ENCODE measurements around the gene PARP15. TPM values are rescaled to one million over a fixed set of nuclear protein-coding genes. Genes with fewer than 3 reads are reported as not detected.

The PARP15 gene
- total RNA-seq, 1 experiment from 2014 or later: 0.12 TPM

DNA sequence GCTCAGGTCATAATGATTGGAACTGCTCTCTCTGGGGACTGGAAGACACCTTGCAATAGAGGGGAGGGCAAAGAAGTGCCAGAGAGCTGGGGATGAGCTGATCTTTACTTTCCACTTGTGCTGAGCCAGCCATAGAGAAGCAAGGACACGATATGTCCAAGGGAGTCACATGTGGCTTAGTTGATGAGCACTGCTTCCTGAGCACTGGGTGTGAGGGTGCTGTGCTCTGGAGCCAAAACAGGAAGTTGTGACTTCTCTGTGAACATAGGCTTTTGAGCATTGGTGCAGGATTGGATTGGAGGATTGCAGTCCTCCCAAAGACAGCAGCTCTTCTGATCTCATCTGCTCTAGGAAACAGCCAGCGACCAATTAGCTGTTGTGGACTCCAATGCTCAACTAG is 109.8 kb downstream of the PARP15 start:
- Histone ChIP-seq H3K4me1 (ENCODE audit: control insufficient read depth in 1 of 2, insufficient read depth in 2 of 2, low read length in 2 of 2) (no peaks in the 10 kb centered on the region), H2AFZ (ENCODE audit: low read depth, low read length, poor library complexity, severe bottlenecking) (no peak overlapping the region), H3K4me3 (replicated peaks in 1 of 2; ENCODE audit: low read depth in 1 of 2, low read length in 2 of 2) (no peak overlapping the region), H3K27me3 (ENCODE audit: insufficient read depth, low read length) (no peaks in the 10 kb centered on the region), H3K9me2 (ENCODE audit: insufficient read depth) (no peaks in the 10 kb centered on the region), H4K20me1 (ENCODE audit: insufficient read depth) (no peaks in the 10 kb centered on the region), H3K27ac (ENCODE audit: low read depth, low read length) (no peak overlapping the region), H3K9ac (ENCODE audit: low read length) (no peak overlapping the region), H3K9me3 (ENCODE audit: control insufficient read depth in 1 of 2, insufficient read depth in 1 of 2, low read depth in 1 of 2, low read length in 2 of 2) (no peaks in the 10 kb centered on the region), H3K4me2 (ENCODE audit: low read length) (no peak overlapping the region), H3K36me3 (ENCODE audit: control insufficient read depth in 1 of 2, insufficient read depth in 2 of 2, low read length in 2 of 2) (peaks cover 0 to 11% of the 10 kb centered on the region in 2 experiments; a peak in 1 of 4 replicates), H3K79me2 (ENCODE audit: insufficient read depth, low read length) (no peaks in the 10 kb centered on the region)
- DNase-seq (ENCODE audit: low read depth, low spot score) (no peak), ATAC-seq (no peak)
- ChIA-PET CTCF (interaction anchor here (1.5 kb wide), 1 partner anchor 8 kb away, joined by 6 read pairs; no protein-coding TSS in a partner anchor), RAD21 (ENCODE audit: low non-redundant PET in 1 of 2, low total read pairs in 2 of 2, uncharacterized antibody in 2 of 2, unreplicated experiment in 2 of 2) (no interaction called here), POLR2A (no interaction called here)
- no TSS peak for BruUV-seq (replicated peaks)
- TF ChIP-seq ELF1 (IDR thresholded peaks at IDR 0.05; ENCODE audit: borderline replicate concordance, low read depth) (no peak), JUND (IDR thresholded peaks at IDR 0.05) (no peak), SIN3A (IDR thresholded peaks at IDR 0.05; ENCODE audit: low read depth) (no peak), SP1 (IDR thresholded peaks at IDR 0.05; ENCODE audit: low read depth) (no peak), CEBPB (IDR thresholded peaks at IDR 0.05; ENCODE audit: low read depth) (no peak), SRF (IDR thresholded peaks at IDR 0.05; ENCODE audit: low read depth) (no peak), ZNF274 (IDR thresholded peaks at IDR 0.05; ENCODE audit: low read depth, low read length) (no peak), POLR2A (IDR thresholded peaks at IDR 0.05; ENCODE audit: borderline replicate concordance, extremely low read depth, insufficient read depth, insufficient read length) (no peak), EGR1 (IDR thresholded peaks at IDR 0.05; ENCODE audit: low read depth) (no peak), CTCF (IDR thresholded peaks at IDR 0.05 in 2 of 3, conservative IDR thresholded peaks at IDR 0.05 in 1 of 3; ENCODE audit: borderline replicate concordance in 1 of 3, insufficient read depth in 1 of 3, low read depth in 2 of 3, low read length in 2 of 3) (no peak), CBX3 (IDR thresholded peaks at IDR 0.05; ENCODE audit: low read depth) (no peak), ZFX (IDR thresholded peaks at IDR 0.05) (no peak), POLR2AphosphoS5 (IDR thresholded peaks at IDR 0.05; ENCODE audit: low read depth, low read length) (no peak), EZH2 (IDR thresholded peaks at IDR 0.05) (no peak), YY1 (IDR thresholded peaks at IDR 0.05; ENCODE audit: extremely low read depth, insufficient replicate concordance, low read depth, low read length) (no peak), ATF3 (IDR thresholded peaks at IDR 0.05) (no peak)
- intact Hi-C loops (cut with micrococcal nuclease): no loop called here

Other genes with a start within 250 kb of the PARP15 start
- gene MIX23, start 194.4 kb upstream of the PARP15 start, total RNA-seq (2021; ENCODE audit: unreplicated experiment): 76.2 TPM
- 74.1 TPM for gene FAM162A, start 193.5 kb upstream of the PARP15 start, total RNA-seq (2021; ENCODE audit: unreplicated experiment)
- 3.4 TPM for gene WDR5B, start 161.6 kb upstream of the PARP15 start, total RNA-seq (2021; ENCODE audit: unreplicated experiment)
- 73.4 TPM for gene KPNA1, start 62.7 kb upstream of the PARP15 start, total RNA-seq (2021; ENCODE audit: unreplicated experiment)
- 9.5 TPM for gene PARP9, start 13.3 kb upstream of the PARP15 start, total RNA-seq (2021; ENCODE audit: unreplicated experiment)
- gene DTX3L, start 13.3 kb upstream of the PARP15 start, total RNA-seq (2021; ENCODE audit: unreplicated experiment): 13.1 TPM
- gene PARP14, start 103.2 kb downstream of the PARP15 start, total RNA-seq (2021; ENCODE audit: unreplicated experiment): 12.2 TPM
- 6.6 TPM for gene HSPBAP1, start 216.2 kb downstream of the PARP15 start, total RNA-seq (2021; ENCODE audit: unreplicated experiment)
- 11.3 TPM for gene SLC49A4, start 217.4 kb downstream of the PARP15 start, total RNA-seq (2021; ENCODE audit: unreplicated experiment)